Fibroblast of skin of left quadriceps (primary cell): ENCODE data around the gene LRIG1.
"Not testable (repeated sequence)": the region's sequence is repeated elsewhere in the genome, so short reads cannot be mapped to it uniquely, and the experiment has no call there.

Source experiments
- DNase-seq, 2 experiments: peaks; one replicate each; pipeline ENCODE4 v3.0.0-alpha.2; 2013; ENCODE audit warnings: low read depth in 2 of 2

The LRIG1 gene

DNA sequence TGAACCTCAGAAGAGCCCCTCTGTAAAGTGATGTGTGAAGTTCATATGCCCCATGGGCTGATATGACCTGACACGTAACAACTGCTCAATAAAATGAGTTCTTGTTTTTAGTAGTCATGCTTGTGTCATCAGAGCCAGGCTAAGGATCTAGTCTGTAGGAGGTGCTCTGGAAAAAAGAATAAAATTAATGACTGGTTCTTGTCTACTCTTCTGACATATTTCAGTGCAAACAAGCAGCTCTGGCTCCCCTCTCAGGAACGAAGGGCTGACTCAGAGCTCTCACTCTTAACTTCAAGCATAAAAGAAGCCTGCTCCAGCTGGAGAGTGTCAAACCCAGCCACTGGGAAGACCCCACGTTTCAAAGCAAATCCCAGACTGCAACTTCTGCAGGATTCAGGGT lies 77.0 kb downstream of the LRIG1 start:
- peak; percentile 58 to 65 for DNase-seq

DNA sequence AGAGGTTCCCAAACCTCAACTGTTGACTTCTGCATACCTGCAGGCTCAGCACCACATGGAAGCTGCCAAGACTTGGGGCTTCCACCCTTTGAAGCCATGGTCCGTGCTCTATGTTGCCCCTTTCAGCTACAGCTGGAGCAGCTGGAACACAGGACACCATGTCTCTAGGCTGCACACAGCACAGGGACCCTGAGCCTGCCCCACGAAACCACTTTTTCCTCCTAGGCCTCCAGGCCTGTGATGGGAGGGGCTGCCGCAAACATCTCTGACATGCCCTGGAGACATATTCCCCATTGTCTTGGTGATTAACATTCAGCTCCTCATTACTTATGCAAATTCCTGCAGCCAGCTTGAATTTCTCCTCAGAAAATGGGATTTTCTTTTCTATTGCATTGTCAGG lies 78.9 kb downstream of the LRIG1 start:
- not testable (repeated sequence) for DNase-seq

DNA sequence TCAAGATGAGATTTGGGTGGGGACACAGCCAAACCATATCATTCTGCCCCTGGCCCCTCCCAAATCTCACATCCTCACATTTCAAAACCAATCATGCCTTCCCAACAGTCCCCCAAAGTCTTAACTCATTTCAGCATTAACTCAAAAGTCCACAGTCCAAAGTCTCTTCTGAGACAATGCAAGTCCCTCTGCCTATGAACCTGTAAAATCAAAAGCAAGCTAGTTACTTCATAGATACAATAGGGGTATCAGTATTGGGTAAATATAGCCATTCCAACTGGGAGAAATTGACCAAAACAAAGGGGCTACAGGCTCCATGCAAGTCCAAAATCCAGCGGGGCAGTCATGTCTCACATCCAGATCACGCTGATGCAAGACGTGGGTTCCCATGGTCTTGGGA lies 79.7 kb downstream of the LRIG1 start:
- not testable (repeated sequence) for DNase-seq

DNA sequence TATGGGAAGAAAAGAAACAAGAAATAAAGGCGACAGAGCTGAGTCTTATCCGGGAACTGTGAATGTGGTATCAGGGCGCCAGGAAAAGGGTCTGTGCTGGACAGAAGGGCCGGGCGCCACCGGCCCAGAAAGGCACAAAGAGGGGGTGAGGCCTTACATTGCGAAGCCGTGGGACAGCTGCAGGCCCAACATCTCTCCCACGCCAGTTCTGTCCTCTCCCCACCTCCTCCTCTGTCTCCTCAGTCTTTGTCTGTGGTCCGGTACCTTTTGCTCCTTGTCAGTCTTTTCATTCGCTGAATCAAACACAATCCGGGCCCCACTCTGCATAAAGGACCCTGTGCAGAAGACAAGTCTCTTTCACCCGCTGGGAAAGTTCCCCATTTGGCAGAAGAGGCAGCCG lies 81.8 kb downstream of the LRIG1 start:
- no peak for DNase-seq

- DNase-seq = no peak
Measured at GRCh38 chr3:66418475-66418931, 82.3 kb downstream of the LRIG1 start.

GRCh38 chr3:66416556-66417304 lies 84.1 kb downstream of the LRIG1 start:
- no peak for DNase-seq

DNA sequence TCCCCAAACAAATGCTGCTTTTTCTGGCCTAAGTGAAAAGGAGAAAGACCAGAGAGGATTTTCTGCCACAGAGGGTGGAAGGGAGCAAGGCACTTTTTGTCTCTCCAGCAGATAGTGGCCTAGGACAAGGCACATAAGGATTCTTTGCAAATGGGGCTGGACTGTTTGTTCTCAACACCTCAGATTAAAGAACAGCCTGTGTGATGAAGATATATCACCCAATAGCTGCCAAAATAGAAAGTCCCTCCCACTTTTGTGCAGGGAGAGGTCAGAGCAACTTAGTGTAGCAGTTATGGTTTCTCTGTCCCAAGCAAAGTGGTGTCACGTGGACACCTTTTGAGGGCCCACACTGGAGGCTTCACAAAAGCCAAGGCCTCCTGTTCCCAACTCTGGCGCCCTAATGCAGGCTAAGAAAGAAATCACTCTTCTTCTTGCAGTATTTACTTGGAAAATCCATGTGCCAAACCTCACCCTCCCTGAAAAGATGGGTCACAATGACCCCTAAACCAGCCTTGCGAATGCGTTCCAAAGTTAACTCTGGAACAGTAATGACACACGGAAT lies 84.9 kb downstream of the LRIG1 start:
- DNase-seq = no peak

GRCh38 chr3:66414846-66415245 lies 86.0 kb downstream of the LRIG1 start:
- DNase-seq = no peak

- peak; percentile 85 to 88 for DNase-seq
Measured at GRCh38 chr3:66413151-66413751, 87.6 kb downstream of the LRIG1 start.

- no peak for DNase-seq
Measured at GRCh38 chr3:66411961-66412887, 88.6 kb downstream of the LRIG1 start.

DNA sequence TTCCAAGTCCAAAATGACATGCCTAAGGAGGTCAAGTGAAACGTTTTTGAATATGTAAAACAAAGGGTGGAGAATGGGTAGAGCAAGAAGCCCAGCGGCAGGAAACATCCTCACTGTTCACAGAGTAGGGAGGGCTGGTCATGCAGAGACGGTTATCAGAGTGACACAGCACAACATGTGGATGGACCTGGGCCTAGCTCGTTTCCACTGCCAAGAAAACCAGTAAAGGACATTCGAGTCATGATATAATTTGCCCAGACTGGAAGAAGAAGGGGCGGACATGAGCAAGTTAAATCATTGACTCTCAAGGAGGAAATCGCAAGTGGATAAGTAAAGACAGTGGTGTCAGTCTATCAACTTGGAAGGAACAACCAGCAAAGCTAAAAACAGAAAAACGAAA lies 89.3 kb downstream of the LRIG1 start:
- no peak for DNase-seq

GRCh38 chr3:66410976-66411375 lies 89.8 kb downstream of the LRIG1 start:
- DNase-seq = no peak

DNA sequence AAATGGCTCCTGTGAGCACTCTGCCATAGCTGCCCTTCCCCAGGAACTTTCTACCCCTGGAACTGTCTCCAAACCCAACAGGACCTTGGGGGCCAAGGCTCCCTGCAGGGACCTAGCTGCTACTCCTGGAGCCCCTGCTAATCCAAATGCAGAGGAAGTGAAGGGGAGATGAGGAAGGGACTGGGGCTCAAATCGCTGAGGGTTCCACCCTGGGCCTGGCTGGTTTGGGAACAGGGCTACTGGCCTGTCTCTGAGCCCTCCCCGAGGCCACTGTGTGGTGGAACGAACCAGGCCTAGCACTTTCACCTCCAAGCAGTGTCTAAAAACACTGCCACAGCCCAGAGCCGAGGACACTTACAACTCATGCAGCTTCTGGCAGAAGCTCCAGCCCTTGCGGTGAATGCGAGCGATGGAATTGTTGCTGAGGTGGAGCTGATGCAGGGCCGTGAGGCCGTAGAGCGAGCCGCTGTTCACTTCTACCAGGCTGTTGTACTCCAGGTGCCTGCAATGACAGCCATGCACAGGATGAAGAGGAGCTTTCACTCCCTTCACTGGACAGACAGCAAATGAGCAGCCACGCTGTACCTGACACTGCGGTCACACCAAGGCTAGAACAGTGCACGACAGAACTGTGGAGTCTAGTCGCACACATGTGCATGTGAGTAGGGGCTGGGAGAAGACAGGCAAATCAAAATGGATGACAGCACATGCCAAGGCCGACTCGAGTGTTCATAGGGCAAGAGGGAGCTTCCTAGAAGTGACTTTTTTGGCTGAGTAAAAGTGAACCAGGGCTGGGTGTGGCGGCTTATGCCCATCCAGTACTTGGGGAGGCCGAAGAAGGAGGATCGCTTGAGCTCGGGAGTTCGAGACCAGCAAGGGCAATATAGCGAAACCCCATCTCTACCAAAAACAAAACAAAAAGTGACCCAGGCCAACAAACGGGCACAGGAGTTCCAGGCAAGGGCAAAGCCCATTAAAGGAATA lies 90.8 kb downstream of the LRIG1 start:
- DNase-seq = no peak

DNA sequence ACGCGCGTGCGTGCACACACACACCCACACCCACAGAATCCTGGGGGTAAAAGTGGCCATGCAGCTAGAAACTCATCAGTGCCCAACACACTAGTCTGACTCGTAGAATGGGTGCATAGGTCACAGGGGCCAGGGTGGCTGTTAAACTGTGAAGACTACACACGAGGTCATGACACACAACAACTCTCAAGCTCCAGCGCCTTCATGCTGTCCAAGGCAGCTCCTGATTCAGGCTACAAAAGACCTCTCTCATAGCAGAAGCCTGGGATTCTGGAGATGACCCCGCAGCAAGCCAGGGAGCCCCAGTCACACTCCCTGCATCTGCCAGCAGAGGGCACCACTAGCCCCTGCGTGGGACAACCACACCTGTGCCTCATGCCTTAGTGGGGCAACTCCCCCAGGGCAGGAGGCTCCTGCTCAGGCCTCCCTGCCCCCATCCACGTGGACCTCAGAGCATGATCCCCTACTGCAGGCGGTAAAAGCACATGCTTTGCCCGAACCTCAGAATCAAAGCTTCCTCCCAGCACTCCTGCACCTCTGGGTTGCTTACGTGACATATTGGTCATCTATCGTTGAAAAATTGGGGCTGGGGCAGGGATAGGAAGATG lies 93.1 kb downstream of the LRIG1 start:
- DNase-seq = no peak

DNA sequence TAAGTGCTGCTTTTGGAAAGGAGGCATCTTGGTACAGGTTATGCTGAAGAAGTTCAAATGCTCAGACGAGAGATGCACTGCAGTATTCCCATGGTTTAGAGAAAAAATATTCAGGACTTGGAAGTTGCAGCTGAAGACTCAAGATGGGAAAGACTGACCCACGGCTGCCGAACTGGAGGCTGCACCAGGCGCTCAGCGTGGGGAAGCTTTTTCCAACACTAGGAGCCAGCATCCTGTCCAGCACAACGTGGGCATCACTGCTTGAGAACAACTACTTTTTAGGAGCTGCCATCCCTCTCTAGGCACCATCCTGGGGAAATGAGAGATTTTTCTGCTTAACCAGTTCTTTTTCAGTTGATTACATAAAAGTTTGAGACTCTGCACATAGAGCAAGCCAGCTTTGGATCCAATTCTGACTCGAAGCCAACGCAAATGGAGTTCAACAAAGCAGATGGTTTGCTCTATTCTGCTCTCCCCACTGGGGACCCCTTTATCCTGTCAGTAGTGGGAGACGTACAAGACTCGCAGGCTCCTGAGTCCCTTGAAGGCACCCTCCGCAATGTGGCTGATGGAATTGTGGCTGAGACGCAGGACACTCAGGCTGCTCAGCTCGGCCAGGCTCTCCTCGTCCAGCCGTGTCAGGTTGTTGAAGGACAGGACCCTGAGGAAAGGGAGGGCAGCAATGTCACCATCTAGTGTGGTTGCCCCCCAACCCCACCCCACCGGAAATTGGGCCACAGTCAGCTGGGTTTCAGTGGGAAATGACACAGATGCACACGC lies 93.8 kb downstream of the LRIG1 start:
- DNase-seq = no peak

DNA sequence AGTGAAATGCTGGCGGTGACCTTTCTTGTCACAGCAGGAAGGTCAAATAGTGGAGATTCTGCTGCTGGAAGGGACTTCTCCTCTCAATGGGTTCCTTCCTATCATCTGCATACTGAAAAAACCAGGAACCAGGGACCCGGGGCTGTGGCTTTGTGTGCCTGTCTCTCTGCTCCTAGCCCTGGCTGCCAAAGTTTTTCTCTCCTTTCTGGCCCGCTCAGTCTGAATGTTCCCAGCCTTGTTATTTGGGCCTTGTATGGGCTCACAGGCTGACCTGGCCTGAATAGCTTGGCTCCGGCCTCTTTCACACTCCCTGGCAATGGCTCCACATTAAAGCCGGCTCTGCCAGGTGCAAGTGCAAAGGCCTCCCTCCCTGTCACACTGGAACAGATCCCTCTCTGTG lies 94.7 kb downstream of the LRIG1 start:
- DNase-seq = no peak

DNA sequence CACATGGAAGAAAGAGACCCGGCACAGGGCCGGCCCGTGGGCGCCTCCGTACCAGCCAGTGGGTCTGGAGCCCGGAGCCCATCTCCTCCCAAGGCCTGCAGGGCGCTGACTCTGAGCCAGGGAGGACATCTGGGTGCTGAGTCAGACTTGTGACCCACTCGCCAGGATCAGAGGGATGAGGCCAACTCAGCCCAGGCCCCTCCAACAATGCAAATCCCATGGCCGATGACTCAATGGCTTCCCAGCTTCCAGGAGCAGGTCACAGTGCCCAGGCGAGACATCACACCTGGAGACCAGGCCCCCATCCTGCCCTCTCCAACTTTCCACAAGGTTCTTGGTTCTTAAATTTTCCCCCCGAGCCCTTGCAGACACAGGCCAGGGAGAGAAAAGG lies 95.1 kb downstream of the LRIG1 start:
- no peak for DNase-seq

GRCh38 chr3:66404903-66405700 lies 95.7 kb downstream of the LRIG1 start:
- DNase-seq = no peak

DNA sequence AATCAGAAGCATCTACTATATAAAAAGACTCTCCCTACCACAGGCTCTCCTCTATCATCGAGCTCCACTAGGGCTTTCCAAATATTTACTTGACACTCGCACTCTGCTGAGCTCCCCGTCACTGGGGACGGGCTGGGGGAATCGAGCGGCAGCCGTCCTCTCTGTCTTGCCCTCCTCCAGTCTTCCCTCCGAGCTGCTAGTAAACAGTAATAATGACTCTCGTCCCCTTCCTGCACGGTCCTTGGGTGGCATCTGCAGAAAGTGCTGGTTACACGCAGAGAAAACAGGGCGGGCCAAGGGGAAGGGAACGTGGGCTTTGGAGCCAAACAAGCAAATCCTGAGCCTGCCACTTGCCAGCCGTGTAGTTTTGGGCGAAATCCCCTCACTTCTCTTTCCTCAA lies 96.6 kb downstream of the LRIG1 start:
- no peak for DNase-seq
